ENCODE results near the gene HSDL1. TPM values are rescaled to one million over a fixed set of nuclear protein-coding genes. Genes with fewer than 3 reads are reported as not detected.
A peak's percentile ranks its signal among the peaks of the same experiment; 100 is the strongest.

HSDL1 gene
- total and polyA plus RNA-seq, 2 donors (not counting 1 experiment from before 2014, with no cell fraction given): 23.6 to 24.8 TPM

- no peak overlapping the region for H2AFZ ChIP-seq (ENCODE audit: low read length)
- no peak overlapping the region for H3K27ac ChIP-seq (ENCODE audit: insufficient read depth, low read length)
- H3K9me3 ChIP-seq (ENCODE audit: control insufficient read depth, insufficient read depth, low read depth, low read length): no peaks in the 10 kb centered on the region
- no peaks in the 10 kb centered on the region for H3K79me2 ChIP-seq (ENCODE audit: control insufficient read depth, insufficient read depth, low read length)
- H4K20me1 ChIP-seq (ENCODE audit: control insufficient read depth, extremely low read depth, insufficient read depth, low read length): no peaks in the 10 kb centered on the region
- H3K4me3 ChIP-seq (replicated peaks in 1 of 4; ENCODE audit: control extremely low read depth in 1 of 4, insufficient read depth in 1 of 4, low read depth in 3 of 4, low read length in 4 of 4): no peak overlapping the region
- no peaks in the 10 kb centered on the region for H3K4me1 ChIP-seq (ENCODE audit: control insufficient read depth, extremely low read depth, insufficient read depth, low read length)
- DNase-seq (ENCODE audit: low read depth in 2 of 2): no peak
- no peak overlapping the region for H3K9ac ChIP-seq (ENCODE audit: insufficient read depth, low read length)
- TF ChIP-seq CTCF (conservative IDR thresholded peaks at IDR 0.05 in 1 of 2, IDR thresholded peaks at IDR 0.05 in 1 of 2; ENCODE audit: low read depth in 1 of 2, low read length in 2 of 2) (no peak), EZH2 (IDR thresholded peaks at IDR 0.05; ENCODE audit: low read length, missing control alignments) (no peak)
- H3K4me2 ChIP-seq (ENCODE audit: extremely low read depth, insufficient read depth, low read length): no peak overlapping the region
- no peaks in the 10 kb centered on the region for H3K27me3 ChIP-seq (ENCODE audit: control insufficient read depth, insufficient read depth, low read length)
- H3K36me3 ChIP-seq (ENCODE audit: control insufficient read depth, insufficient read depth, low read length): peaks cover 18% of the 10 kb centered on the region
These were observed 56.1 kb downstream of the HSDL1 start for GRCh38 chr16:84088695-84089395.

- DNase-seq (ENCODE audit: low read depth in 2 of 2): peak in 1 of 2 donors; percentile 17
- Histone ChIP-seq H3K9ac (ENCODE audit: insufficient read depth, low read length) (no peak overlapping the region), H3K4me1 (ENCODE audit: control insufficient read depth, extremely low read depth, insufficient read depth, low read length) (no peaks in the 10 kb centered on the region), H2AFZ (ENCODE audit: low read length) (no peak overlapping the region), H3K27me3 (ENCODE audit: control insufficient read depth, insufficient read depth, low read length) (no peaks in the 10 kb centered on the region), H3K79me2 (ENCODE audit: control insufficient read depth, insufficient read depth, low read length) (no peaks in the 10 kb centered on the region), H3K9me3 (ENCODE audit: control insufficient read depth, insufficient read depth, low read depth, low read length) (no peaks in the 10 kb centered on the region), H4K20me1 (ENCODE audit: control insufficient read depth, extremely low read depth, insufficient read depth, low read length) (no peaks in the 10 kb centered on the region), H3K4me2 (ENCODE audit: extremely low read depth, insufficient read depth, low read length) (no peak overlapping the region), H3K36me3 (ENCODE audit: control insufficient read depth, insufficient read depth, low read length) (peaks cover 17% of the 10 kb centered on the region), H3K4me3 (replicated peaks in 1 of 4; ENCODE audit: control extremely low read depth in 1 of 4, insufficient read depth in 1 of 4, low read depth in 3 of 4, low read length in 4 of 4) (no peak overlapping the region), H3K27ac (ENCODE audit: insufficient read depth, low read length) (no peak overlapping the region)
- TF ChIP-seq CTCF (conservative IDR thresholded peaks at IDR 0.05 in 1 of 2, IDR thresholded peaks at IDR 0.05 in 1 of 2; ENCODE audit: low read depth in 1 of 2, low read length in 2 of 2) (no peak), EZH2 (IDR thresholded peaks at IDR 0.05; ENCODE audit: low read length, missing control alignments) (no peak)
These were observed 57.4 kb downstream of the HSDL1 start for GRCh38 chr16:84087466-84088151.

- no peak overlapping the region for H3K9ac ChIP-seq (ENCODE audit: insufficient read depth, low read length)
- TF ChIP-seq CTCF (conservative IDR thresholded peaks at IDR 0.05 in 1 of 2, IDR thresholded peaks at IDR 0.05 in 1 of 2; ENCODE audit: low read depth in 1 of 2, low read length in 2 of 2): no peak
- no peak for TF ChIP-seq EZH2 (IDR thresholded peaks at IDR 0.05; ENCODE audit: low read length, missing control alignments)
- no peak overlapping the region for H3K4me2 ChIP-seq (ENCODE audit: extremely low read depth, insufficient read depth, low read length)
- H3K36me3 ChIP-seq (ENCODE audit: control insufficient read depth, insufficient read depth, low read length): peaks cover 19% of the 10 kb centered on the region
- no peak overlapping the region for H2AFZ ChIP-seq (ENCODE audit: low read length)
- H4K20me1 ChIP-seq (ENCODE audit: control insufficient read depth, extremely low read depth, insufficient read depth, low read length): no peaks in the 10 kb centered on the region
- no peaks in the 10 kb centered on the region for H3K27me3 ChIP-seq (ENCODE audit: control insufficient read depth, insufficient read depth, low read length)
- no peaks in the 10 kb centered on the region for H3K9me3 ChIP-seq (ENCODE audit: control insufficient read depth, insufficient read depth, low read depth, low read length)
- DNase-seq (ENCODE audit: low read depth in 2 of 2): no peak
- no peak overlapping the region for H3K27ac ChIP-seq (ENCODE audit: insufficient read depth, low read length)
- H3K4me3 ChIP-seq (replicated peaks in 1 of 4; ENCODE audit: control extremely low read depth in 1 of 4, insufficient read depth in 1 of 4, low read depth in 3 of 4, low read length in 4 of 4): no peak overlapping the region
- H3K79me2 ChIP-seq (ENCODE audit: control insufficient read depth, insufficient read depth, low read length): no peaks in the 10 kb centered on the region
- no peaks in the 10 kb centered on the region for H3K4me1 ChIP-seq (ENCODE audit: control insufficient read depth, extremely low read depth, insufficient read depth, low read length)
These were observed 58.0 kb downstream of the HSDL1 start for GRCh38 chr16:84087001-84087400.

All from fibroblast of lung (primary cell).